Mucosa of stomach (tissue), 1 donor: ENCODE measurements around the gene ANKLE2.
"Not testable (repeated sequence)": the region's sequence is repeated elsewhere in the genome, so short reads cannot be mapped to it uniquely, and the experiment has no call there.

Experiments
- H3K27me3 ChIP-seq: one replicate; pipeline ENCODE4 v1.7.0; 2013; ENCODE audit warnings: mild to moderate bottlenecking, low read length; ENCODE audit not compliant: control insufficient read depth, insufficient read depth
- H3K36me3 ChIP-seq: one replicate; pipeline ENCODE4 v1.7.0; 2013; ENCODE audit warnings: low read length; ENCODE audit not compliant: control insufficient read depth, insufficient read depth
- H3K4me1 ChIP-seq: one replicate; pipeline ENCODE4 v1.7.0; 2013; ENCODE audit warnings: mild to moderate bottlenecking, low read length; ENCODE audit not compliant: control insufficient read depth, insufficient read depth
- H3K4me3 ChIP-seq: one replicate; pipeline ENCODE4 v1.7.0; 2013; ENCODE audit warnings: low read length
- H3K9ac ChIP-seq: one replicate; pipeline ENCODE4 v1.7.0; 2013; ENCODE audit warnings: mild to moderate bottlenecking, low read length, moderate library complexity
- H3K9me3 ChIP-seq: one replicate; pipeline ENCODE4 v1.7.0; 2013; ENCODE audit warnings: mild to moderate bottlenecking, low read length, moderate library complexity; ENCODE audit not compliant: control insufficient read depth
- donor health status: Pancreatic carcinoma.

ANKLE2 gene

GRCh38 chr12:132761032-132761920 is at the start of gene ANKLE2:
Gene ANKLE2, minus strand, starts transcription at chr12:132761832. Its CDS starts 34 bp downstream, at chr12:132761798.
- peak within 1 kb of the TSS; percentile 82 for H3K4me3 ChIP-seq
- H3K27me3 ChIP-seq: no peaks in the 10 kb centered on the region
- no peaks in the 10 kb centered on the region for H3K36me3 ChIP-seq
- H3K4me1 ChIP-seq: peaks cover 8% of the 10 kb centered on the region
- no peaks in the 10 kb centered on the region for H3K9me3 ChIP-seq
- H3K9ac ChIP-seq: peak within 1 kb of the TSS; percentile 87

- not testable (repeated sequence) for H3K36me3 ChIP-seq, H3K27me3 ChIP-seq, H3K4me3 ChIP-seq, H3K9me3 ChIP-seq, H3K9ac ChIP-seq, H3K4me1 ChIP-seq
Observed at GRCh38 chr12:132809391-132809790, 47.8 kb upstream of the ANKLE2 start.

GRCh38 chr12:132807295-132808092 is 45.9 kb upstream of the ANKLE2 start:
- Histone ChIP-seq H3K4me1 (no peaks in the 10 kb centered on the region), H3K9ac (no peak overlapping the region), H3K4me3 (no peak overlapping the region), H3K9me3 (no peaks in the 10 kb centered on the region), H3K36me3 (peaks cover 20% of the 10 kb centered on the region), H3K27me3 (no peaks in the 10 kb centered on the region)

- H3K9me3 ChIP-seq: no peaks in the 10 kb centered on the region
- H3K36me3 ChIP-seq: peaks cover 20% of the 10 kb centered on the region
- H3K27me3 ChIP-seq: no peaks in the 10 kb centered on the region
Observed at GRCh38 chr12:132806857-132807256, 45.2 kb upstream of the ANKLE2 start.

GRCh38 chr12:132804426-132804861 is 42.8 kb upstream of the ANKLE2 start:
- H3K9ac ChIP-seq: no peak overlapping the region
- no peaks in the 10 kb centered on the region for H3K4me1 ChIP-seq
- H3K27me3 ChIP-seq: no peaks in the 10 kb centered on the region
- no peak overlapping the region for H3K4me3 ChIP-seq
- peaks cover 20% of the 10 kb centered on the region for H3K36me3 ChIP-seq
- H3K9me3 ChIP-seq: no peaks in the 10 kb centered on the region

More at GRCh38 chr12:132806857-132807256, 45.2 kb upstream of the ANKLE2 start:
- no peak overlapping the region for H3K9ac ChIP-seq
- no peak overlapping the region for H3K4me3 ChIP-seq
- H3K4me1 ChIP-seq: no peaks in the 10 kb centered on the region

- Histone ChIP-seq H3K36me3 (peaks cover 25% of the 10 kb centered on the region), H3K9me3 (no peaks in the 10 kb centered on the region), H3K27me3 (no peaks in the 10 kb centered on the region), H3K4me3 (no peak overlapping the region), H3K4me1 (no peaks in the 10 kb centered on the region), H3K9ac (no peak overlapping the region)
Observed at GRCh38 chr12:132803888-132804287, 42.3 kb upstream of the ANKLE2 start.

GRCh38 chr12:132803125-132803524 is 41.5 kb upstream of the ANKLE2 start:
- H3K36me3 ChIP-seq: peaks cover 28% of the 10 kb centered on the region
- no peaks in the 10 kb centered on the region for H3K4me1 ChIP-seq
- no peak overlapping the region for H3K4me3 ChIP-seq
- H3K9ac ChIP-seq: no peak overlapping the region
- no peaks in the 10 kb centered on the region for H3K9me3 ChIP-seq
- no peaks in the 10 kb centered on the region for H3K27me3 ChIP-seq

GRCh38 chr12:132801741-132802140 is 40.1 kb upstream of the ANKLE2 start:
- Histone ChIP-seq H3K36me3 (peaks cover 30% of the 10 kb centered on the region), H3K4me3 (no peak overlapping the region), H3K4me1 (no peaks in the 10 kb centered on the region), H3K9ac (no peak overlapping the region), H3K27me3 (no peaks in the 10 kb centered on the region), H3K9me3 (no peaks in the 10 kb centered on the region)

GRCh38 chr12:132798836-132799235 is 37.2 kb upstream of the ANKLE2 start:
- H3K4me3 ChIP-seq: no peak overlapping the region
- H3K4me1 ChIP-seq: no peaks in the 10 kb centered on the region
- no peak overlapping the region for H3K9ac ChIP-seq
- no peaks in the 10 kb centered on the region for H3K27me3 ChIP-seq
- no peaks in the 10 kb centered on the region for H3K9me3 ChIP-seq
- H3K36me3 ChIP-seq: peaks cover 32% of the 10 kb centered on the region

GRCh38 chr12:132797820-132798570 is 36.4 kb upstream of the ANKLE2 start:
- peaks cover 24% of the 10 kb centered on the region for H3K36me3 ChIP-seq
- H3K27me3 ChIP-seq: no peaks in the 10 kb centered on the region

GRCh38 chr12:132795847-132796246 is 34.2 kb upstream of the ANKLE2 start:
- Histone ChIP-seq H3K4me3 (no peak overlapping the region), H3K27me3 (no peaks in the 10 kb centered on the region), H3K4me1 (no peaks in the 10 kb centered on the region), H3K9ac (no peak overlapping the region), H3K9me3 (no peaks in the 10 kb centered on the region), H3K36me3 (peaks cover 24% of the 10 kb centered on the region)

More at GRCh38 chr12:132797820-132798570, 36.4 kb upstream of the ANKLE2 start:
- Histone ChIP-seq H3K4me1 (no peaks in the 10 kb centered on the region), H3K9ac (no peak overlapping the region), H3K4me3 (no peak overlapping the region), H3K9me3 (no peaks in the 10 kb centered on the region)
